Measurements from ENCODE around the gene S100A2.
A peak's percentile ranks its signal among the peaks of the same experiment; 100 is the strongest.

S100A2 gene

GRCh38 chr1:153571706-153572105 lies 6.1 kb upstream of the S100A2 start:
- no peak overlapping the region for H3K4me3 ChIP-seq (ENCODE audit: low read depth, low read length)
- ChIA-PET CTCF (interaction anchor here (0.7 to 7.6 kb wide), 41 partner anchors 9 to 415 kb away, joined by 3 to 401 read pairs (median 10); partner anchors contain the start of genes CHTOP, ILF2, RAB13 and S100A1), POLR2A (interaction anchor here (0.7 to 2.1 kb wide), 4 partner anchors 37 to 62 kb away, joined by 4 to 17 read pairs (median 6); partner anchors contain the start of genes CHTOP, S100A13 and S100A6)
- no peak for TF ChIP-seq CTCF (IDR thresholded peaks at IDR 0.05; ENCODE audit: insufficient read depth, low read length, missing control alignments)
- DNase-seq (ENCODE audit: low read depth, low spot score), result no peak

GRCh38 chr1:153570874-153571273 lies 5.2 kb upstream of the S100A2 start:
- H3K4me3 ChIP-seq (ENCODE audit: low read depth, low read length), result no peak overlapping the region
- no peak for TF ChIP-seq CTCF (IDR thresholded peaks at IDR 0.05; ENCODE audit: insufficient read depth, low read length, missing control alignments)
- DNase-seq (ENCODE audit: low read depth, low spot score), result no peak
- ChIA-PET POLR2A (interaction anchor here (1.2 to 1.4 kb wide), 2 partner anchors 35 to 37 kb away, joined by 5 to 6 read pairs; partner anchors contain the start of gene S100A6), CTCF (interaction anchor here (1.1 to 7.6 kb wide), 16 partner anchors 9 to 218 kb away, joined by 3 to 401 read pairs (median 24); partner anchors contain the start of genes ILF2, S100A1, S100A13 and S100A14)

- no peak overlapping the region for H3K4me3 ChIP-seq (ENCODE audit: low read depth, low read length)
- ChIA-PET POLR2A (interaction anchor here (0.7 to 2.4 kb wide), 4 partner anchors 24 to 36 kb away, joined by 3 to 13 read pairs (median 6); partner anchors contain the start of genes S100A4 and S100A6), CTCF (interaction anchor here (1.0 to 7.6 kb wide), 15 partner anchors 9 to 180 kb away, joined by 3 to 401 read pairs (median 26); partner anchors contain the start of genes S100A1, S100A13, S100A14 and S100A16)
- no peak for TF ChIP-seq CTCF (IDR thresholded peaks at IDR 0.05; ENCODE audit: insufficient read depth, low read length, missing control alignments)
- DNase-seq (ENCODE audit: low read depth, low spot score), result no peak
These were observed 3.8 kb upstream of the S100A2 start for GRCh38 chr1:153569465-153569864.

- ChIA-PET POLR2A (interaction anchor here (0.8 to 2.4 kb wide), 9 partner anchors 13 to 66 kb away, joined by 3 to 27 read pairs (median 5); partner anchors contain the start of genes CHTOP, S100A13, S100A16 and S100A4), CTCF (interaction anchor here (0.5 to 7.6 kb wide), 26 partner anchors 9 to 215 kb away, joined by 3 to 401 read pairs (median 6); partner anchors contain the start of genes CHTOP, S100A1, S100A13 and S100A14)
- no peak for DNase-seq (ENCODE audit: low read depth, low spot score)
- peak overlapping the region; percentile 23 for H3K4me3 ChIP-seq (ENCODE audit: low read depth, low read length)
- peak; percentile 99 for TF ChIP-seq CTCF (IDR thresholded peaks at IDR 0.05; ENCODE audit: insufficient read depth, low read length, missing control alignments)
These were observed 2.9 kb upstream of the S100A2 start for GRCh38 chr1:153568367-153569099.

- H3K4me3 ChIP-seq (ENCODE audit: low read depth, low read length), result peak overlapping the region; percentile 23
- no peak for DNase-seq (ENCODE audit: low read depth, low spot score)
- ChIA-PET POLR2A (interaction anchor here (0.8 to 2.4 kb wide), 9 partner anchors 14 to 67 kb away, joined by 3 to 27 read pairs (median 5); partner anchors contain the start of genes CHTOP, S100A13, S100A16 and S100A4), CTCF (interaction anchor here (0.9 to 7.6 kb wide), 25 partner anchors 8 to 215 kb away, joined by 3 to 401 read pairs (median 6); partner anchors contain the start of genes CHTOP, S100A1, S100A13 and S100A14)
- no peak for TF ChIP-seq CTCF (IDR thresholded peaks at IDR 0.05; ENCODE audit: insufficient read depth, low read length, missing control alignments)
These were observed 2.1 kb upstream of the S100A2 start for GRCh38 chr1:153567621-153568366.
